Neuronal stem cell (in vitro differentiated cells): ENCODE measurements around the gene ADD1.
A peak's percentile ranks its signal among the peaks of the same experiment; 100 is the strongest.

Experiments
- DNase-seq: peaks from one replicate; pipeline ENCODE4 v3.0.0-alpha.2; 2013; ENCODE audit warnings: low spot score
- H2AFZ ChIP-seq: one replicate; pipeline ENCODE4 v1.6.1; 2013; ENCODE audit warnings: mild to moderate bottlenecking, low read length, inconsistent platforms
- H2AK5ac ChIP-seq: 2 replicates; pipeline ENCODE4 v1.6.1; 2013; ENCODE audit warnings: low read depth, mild to moderate bottlenecking, inconsistent platforms, low read length, moderate library complexity, mixed read lengths
- H2BK120ac ChIP-seq: 2 replicates; pipeline ENCODE4 v1.6.1; 2013; ENCODE audit warnings: low read depth, mild to moderate bottlenecking, inconsistent platforms, low read length, moderate library complexity, mixed read lengths
- H2BK12ac ChIP-seq: one replicate; pipeline ENCODE4 v1.6.1; 2013; ENCODE audit warnings: low read length, inconsistent platforms
- H2BK15ac ChIP-seq: 2 replicates; pipeline ENCODE4 v1.6.1; 2013; ENCODE audit warnings: mild to moderate bottlenecking, low read length, inconsistent platforms, mixed read lengths
- H2BK5ac ChIP-seq: one replicate; pipeline ENCODE4 v1.6.1; 2013; ENCODE audit warnings: inconsistent platforms, mild to moderate bottlenecking, low read length, moderate library complexity
- H3K14ac ChIP-seq: one replicate; pipeline ENCODE4 v1.6.1; 2013; ENCODE audit warnings: low read length, inconsistent platforms
- H3K18ac ChIP-seq: 2 replicates; pipeline ENCODE4 v1.6.1; 2013; ENCODE audit warnings: low read length, inconsistent platforms
- H3K23ac ChIP-seq: 2 replicates; pipeline ENCODE4 v1.6.1; 2013; ENCODE audit warnings: low read depth, mild to moderate bottlenecking, mixed read lengths, low read length, inconsistent platforms; ENCODE audit not compliant: poor library complexity
- H3K27ac ChIP-seq: replicated peaks from 3 replicates; pipeline ENCODE4 v1.5.1; 2013; ENCODE audit warnings: low read length, inconsistent platforms
- H3K27me3 ChIP-seq, 3 experiments: 2 replicates each; pipeline ENCODE4 v1.6.1; 2013; ENCODE audit warnings: low read length in 3 of 3, mild to moderate bottlenecking in 2 of 3, inconsistent platforms in 1 of 3, low read depth in 1 of 3, mixed read lengths in 1 of 3, moderate library complexity in 1 of 3; ENCODE audit not compliant: control insufficient read depth in 3 of 3, insufficient read depth in 3 of 3
- H3K36me3 ChIP-seq, 2 donors: replicated peaks in 1 of 2; 2 replicates each; pipeline ENCODE4 v1.6.1; 2013; ENCODE audit warnings: low read length in 2 of 2; ENCODE audit not compliant: control insufficient read depth in 2 of 2, insufficient read depth in 2 of 2
- H3K4ac ChIP-seq: 2 replicates; pipeline ENCODE4 v1.6.1; 2013; ENCODE audit warnings: inconsistent platforms, mild to moderate bottlenecking, low read length, moderate library complexity
- H3K4me1 ChIP-seq, 2 donors: 1 replicate in 1 of 2; 2 replicates in 1 of 2; pipeline ENCODE4 v1.6.1; 2013; ENCODE audit warnings: low read length in 2 of 2, low read depth in 1 of 2; ENCODE audit not compliant: control insufficient read depth in 2 of 2, insufficient read depth in 1 of 2
- H3K4me2 ChIP-seq: one replicate; pipeline ENCODE4 v1.6.1; 2013; ENCODE audit warnings: mild to moderate bottlenecking, low read length, inconsistent platforms; ENCODE audit not compliant: insufficient read depth, poor library complexity, severe bottlenecking
- H3K4me3 ChIP-seq, 2 donors: 2 replicates each; pipeline ENCODE4 v1.5.1; 2013; ENCODE audit warnings: low read length in 2 of 2, mild to moderate bottlenecking in 2 of 2, inconsistent platforms in 1 of 2, moderate library complexity in 1 of 2
- H3K79me1 ChIP-seq: one replicate; pipeline ENCODE4 v1.6.1; 2013; ENCODE audit warnings: low read depth, mild to moderate bottlenecking, inconsistent platforms, low read length, moderate library complexity
- H3K9ac ChIP-seq: one replicate; pipeline ENCODE4 v1.6.1; 2013; ENCODE audit warnings: mild to moderate bottlenecking, low read depth, low read length, inconsistent platforms; ENCODE audit not compliant: poor library complexity
- H3K9me3 ChIP-seq, 2 donors: replicated peaks in 1 of 2; 2 replicates each; pipeline versions ENCODE3 to v1.6.1; 2013; ENCODE audit warnings: low read length in 2 of 2, mild to moderate bottlenecking in 2 of 2, inconsistent platforms in 1 of 2, low read depth in 1 of 2, mixed read lengths in 1 of 2, moderate library complexity in 1 of 2; ENCODE audit not compliant: control insufficient read depth in 2 of 2, insufficient read depth in 1 of 2
- H4K8ac ChIP-seq: one replicate; pipeline ENCODE4 v1.6.1; 2013; ENCODE audit warnings: low read depth, mild to moderate bottlenecking, inconsistent platforms, low read length, moderate library complexity
- H4K91ac ChIP-seq: one replicate; pipeline ENCODE4 v1.6.1; 2013; ENCODE audit warnings: low read length, low read depth, mild to moderate bottlenecking, inconsistent platforms; ENCODE audit not compliant: poor library complexity
- WGBS, 2 donors: extraction: QIAGEN DNeasy Blood & Tissue Kit; methylation state at CpG; one replicate each; pipeline ENCODE4 v1.1.7; 2013; ENCODE audit warnings: missing lambda C conversion rate in 2 of 2, mixed read lengths in 1 of 2; ENCODE audit not compliant: insufficient read length in 2 of 2, insufficient replicate concordance in 1 of 2; ENCODE audit errors: extremely low coverage in 2 of 2; 5-methylcytosine and 5-hydroxymethylcytosine counted together

Gene ADD1

DNA sequence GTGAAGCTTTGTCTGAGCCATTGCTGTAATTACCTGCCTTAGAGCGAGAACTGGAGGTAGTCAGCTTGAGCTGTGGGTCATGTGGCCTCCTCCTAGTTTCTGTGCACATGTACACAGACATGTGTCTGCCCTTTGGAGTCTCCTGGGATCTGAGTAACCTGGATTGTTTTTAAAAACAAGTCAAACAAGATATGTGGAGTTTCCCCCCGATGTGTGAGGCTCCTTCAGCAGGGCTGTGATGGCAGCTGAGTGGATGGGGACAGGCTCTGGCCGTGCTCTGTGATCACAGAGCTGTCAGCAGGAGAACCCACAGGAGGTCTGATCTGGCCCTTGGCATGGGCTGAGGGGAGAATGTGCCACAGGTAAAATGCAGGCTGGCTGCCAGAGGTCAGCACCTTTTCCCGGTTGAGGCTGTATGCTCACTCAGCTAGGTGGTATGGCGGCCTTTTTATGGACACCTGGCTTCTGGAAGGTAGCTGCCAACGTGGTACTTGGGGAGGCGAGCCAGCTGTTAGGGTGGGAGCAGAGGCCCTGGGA, 81.2 kb downstream of the ADD1 start:
- no peak overlapping the region for H4K91ac ChIP-seq
- no peak overlapping the region for H4K8ac ChIP-seq
- H3K9me3 ChIP-seq, result peaks cover 1 to 7% of the 10 kb centered on the region in 2 donors
- no peak overlapping the region for H3K4me2 ChIP-seq
- no peak overlapping the region for H3K23ac ChIP-seq
- no peak overlapping the region for H2AK5ac ChIP-seq
- H3K9ac ChIP-seq, result no peak overlapping the region
- peaks cover 36 to 78% of the 10 kb centered on the region in 2 donors for H3K36me3 ChIP-seq
- no peak for DNase-seq
- no CpG with 5 or more reads among the region's 7 CpGs for WGBS, 2 donors
- H3K27ac ChIP-seq, result no peak overlapping the region
- H3K79me1 ChIP-seq, result peaks cover 9% of the 10 kb centered on the region
- no peaks in the 10 kb centered on the region for H3K27me3 ChIP-seq
- peaks cover 8 to 9% of the 10 kb centered on the region in 2 donors for H3K4me1 ChIP-seq
- no peak overlapping the region for H2BK120ac ChIP-seq
- no peak overlapping the region for H3K4ac ChIP-seq
- no peak overlapping the region for H3K14ac ChIP-seq
- H2BK12ac ChIP-seq, result no peak overlapping the region
- no peak overlapping the region for H2AFZ ChIP-seq
- H2BK15ac ChIP-seq, result no peak overlapping the region
- peak overlapping the region in 1 of 2 donors; percentile 21 for H3K4me3 ChIP-seq
- H3K18ac ChIP-seq, result no peak overlapping the region
- no peak overlapping the region for H2BK5ac ChIP-seq

DNA sequence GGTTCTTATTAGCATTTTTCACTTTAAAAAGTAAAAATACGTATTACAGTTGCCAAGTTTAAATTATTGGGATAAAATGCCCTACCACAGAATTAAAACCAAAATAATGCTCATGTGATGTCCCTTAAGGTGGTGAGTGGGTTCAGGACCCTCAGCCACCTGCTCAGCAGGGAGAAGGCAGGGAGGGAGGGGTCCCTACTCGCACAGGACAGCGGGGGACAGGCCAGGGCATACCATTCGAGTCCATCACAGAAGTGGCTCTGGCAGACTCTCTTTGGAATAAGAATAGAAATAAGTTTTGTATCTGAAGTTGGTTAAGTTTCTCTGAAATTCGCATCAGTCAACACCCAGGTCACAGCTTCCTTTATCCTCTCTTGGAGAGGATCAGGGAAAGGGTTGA, 81.9 kb downstream of the ADD1 start:
- no peak overlapping the region for H4K91ac ChIP-seq

DNA sequence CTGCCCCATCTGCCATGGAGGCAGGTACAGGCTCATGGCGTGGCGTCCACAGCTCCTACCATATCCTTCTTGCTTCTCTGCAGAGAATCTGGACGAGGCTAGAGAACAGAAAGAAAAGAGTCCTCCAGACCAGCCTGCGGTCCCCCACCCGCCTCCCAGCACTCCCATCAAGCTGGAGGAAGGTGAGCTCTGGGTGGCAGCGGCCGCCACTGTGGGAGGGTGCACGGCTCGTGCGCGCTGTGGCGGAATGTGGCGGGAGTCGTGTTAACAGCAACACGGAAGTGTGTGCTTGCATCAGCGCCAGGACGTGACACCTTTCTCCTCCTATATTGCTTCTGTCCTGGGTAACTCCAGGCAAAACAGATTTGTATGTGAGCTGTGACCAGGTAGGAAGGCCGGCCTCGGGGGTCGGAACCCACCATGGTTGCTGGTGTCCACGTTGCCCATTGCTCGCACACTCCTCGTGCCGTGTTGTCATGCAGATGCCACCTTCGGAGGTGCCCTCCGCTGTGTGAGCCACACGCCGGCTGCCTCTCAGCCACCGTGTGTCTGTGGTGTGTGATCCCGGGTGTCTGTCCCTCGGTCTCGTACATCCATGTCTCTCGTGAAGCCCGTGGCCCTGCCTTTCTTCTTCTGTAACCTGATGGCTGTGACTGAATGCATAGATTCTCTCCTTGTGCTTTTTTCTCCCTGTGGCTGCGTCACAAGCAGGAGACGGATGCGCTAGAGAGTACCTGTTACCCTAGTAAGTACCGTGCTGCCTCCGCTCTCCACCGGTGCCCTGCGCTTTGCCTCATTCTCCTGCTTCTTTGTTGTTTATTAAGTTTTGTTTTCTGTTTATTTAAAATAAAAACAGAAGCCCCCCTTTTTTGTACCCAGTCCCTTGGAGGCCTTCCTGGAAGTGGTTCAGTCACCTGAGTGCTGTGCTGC, 82.6 kb downstream of the ADD1 start:
- Histone ChIP-seq H2BK5ac (no peak overlapping the region), H4K8ac (no peak overlapping the region), H3K14ac (no peak overlapping the region), H2BK12ac (no peak overlapping the region), H4K91ac (no peak overlapping the region), H2AK5ac (no peak overlapping the region), H2BK15ac (no peak overlapping the region), H2BK120ac (no peak overlapping the region), H3K27ac (no peak overlapping the region), H3K9me3 (peaks cover 0 to 1% of the 10 kb centered on the region in 2 donors), H2AFZ (no peak overlapping the region), H3K36me3 (peaks cover 45 to 90% of the 10 kb centered on the region in 2 donors), H3K9ac (no peak overlapping the region), H3K23ac (peak overlapping the region; percentile 80), H3K4me2 (no peak overlapping the region), H3K18ac (no peak overlapping the region), H3K27me3 (no peaks in the 10 kb centered on the region), H3K4me3 (no peak overlapping the region), H3K4ac (no peak overlapping the region), H3K4me1 (peaks cover 8 to 9% of the 10 kb centered on the region in 2 donors), H3K79me1 (peaks cover 9% of the 10 kb centered on the region)
- DNase-seq, result no peak
- WGBS, 2 donors, result no CpG with 5 or more reads among the region's 41 CpGs

More for the DNA sequence above, 81.9 kb downstream of the ADD1 start:
- H3K9me3 ChIP-seq, result peaks cover under 1 to 1% of the 10 kb centered on the region in 2 donors
- H3K4me3 ChIP-seq, result no peak overlapping the region
- no peak overlapping the region for H3K18ac ChIP-seq
- H3K79me1 ChIP-seq, result peaks cover 9% of the 10 kb centered on the region
- H3K14ac ChIP-seq, result no peak overlapping the region
- H4K8ac ChIP-seq, result no peak overlapping the region
- H2BK12ac ChIP-seq, result no peak overlapping the region
- H2BK15ac ChIP-seq, result no peak overlapping the region
- H2AFZ ChIP-seq, result no peak overlapping the region
- H3K4ac ChIP-seq, result no peak overlapping the region
- WGBS, 2 donors, result no CpG with 5 or more reads among the region's 5 CpGs
- no peak for DNase-seq
- no peak overlapping the region for H3K23ac ChIP-seq
- H3K4me2 ChIP-seq, result no peak overlapping the region
- no peak overlapping the region for H2AK5ac ChIP-seq
- peaks cover 8 to 9% of the 10 kb centered on the region in 2 donors for H3K4me1 ChIP-seq
- no peaks in the 10 kb centered on the region for H3K27me3 ChIP-seq
- H2BK120ac ChIP-seq, result no peak overlapping the region
- no peak overlapping the region for H3K27ac ChIP-seq
- H3K9ac ChIP-seq, result no peak overlapping the region
- peaks cover 41 to 83% of the 10 kb centered on the region in 2 donors for H3K36me3 ChIP-seq
- no peak overlapping the region for H2BK5ac ChIP-seq

DNA sequence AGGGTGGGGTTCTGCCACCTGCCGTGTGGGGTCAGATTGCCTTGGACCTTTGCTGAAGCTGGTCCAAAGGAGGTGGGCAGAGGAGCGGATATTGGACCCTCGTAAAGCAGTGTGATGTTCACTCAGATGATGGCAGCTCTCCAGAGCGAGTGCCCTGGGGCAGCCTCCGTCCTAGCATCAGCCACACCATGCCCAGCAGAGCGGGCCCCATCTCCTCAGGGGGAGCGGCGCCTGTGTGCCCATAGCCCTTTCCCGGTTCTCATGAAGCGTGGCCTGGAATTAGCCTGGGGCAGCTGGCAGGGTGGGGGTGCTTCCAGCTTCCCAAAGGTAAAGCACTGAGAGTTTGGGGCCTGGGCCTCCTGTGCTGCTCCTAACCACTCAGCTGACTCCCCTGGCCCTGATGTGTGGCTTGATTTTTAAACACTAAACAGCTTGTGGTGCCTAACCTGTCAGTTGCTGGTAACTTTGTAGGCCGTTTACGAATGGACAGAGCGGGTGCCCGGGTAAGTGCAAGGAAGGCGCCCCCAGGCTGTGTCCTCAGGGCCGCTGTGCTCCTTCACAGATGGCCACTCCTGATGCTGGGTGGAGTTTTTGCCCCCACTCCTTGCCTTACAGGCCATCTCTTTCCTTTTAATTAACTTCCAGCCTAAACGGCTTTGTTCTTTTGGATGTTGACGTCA, 83.5 kb downstream of the ADD1 start:
- Histone ChIP-seq H3K27me3 (no peaks in the 10 kb centered on the region), H3K79me1 (peaks cover 9% of the 10 kb centered on the region), H3K27ac (no peak overlapping the region), H3K4me1 (peaks cover 8 to 9% of the 10 kb centered on the region in 2 donors), H2BK5ac (no peak overlapping the region), H2BK120ac (peak overlapping the region; percentile 36), H3K18ac (no peak overlapping the region), H3K4ac (no peak overlapping the region), H3K36me3 (peaks cover 51 to 93% of the 10 kb centered on the region in 2 donors), H4K8ac (no peak overlapping the region), H2BK15ac (no peak overlapping the region), H2AFZ (no peak overlapping the region), H2BK12ac (no peak overlapping the region), H3K23ac (peak overlapping the region; percentile 27), H3K4me3 (no peak overlapping the region), H3K9me3 (peaks cover 0 to 1% of the 10 kb centered on the region in 2 donors), H3K4me2 (no peak overlapping the region), H2AK5ac (no peak overlapping the region), H4K91ac (no peak overlapping the region), H3K9ac (peak overlapping the region; percentile 9), H3K14ac (no peak overlapping the region)
- no CpG with 5 or more reads among the region's 18 CpGs for WGBS, 2 donors
- no peak for DNase-seq
